HEK293 (cell line): Measurements from ENCODE around the gene MED8.

ENCODE experiments used
- KLF17 ChIP-seq: fragments of 450-650 bp; formaldehyde crosslinking; IDR thresholded peaks from 2 replicates; pipeline ENCODE4 v1.5.1; 2016; ENCODE audit warnings: missing biosample characterization, missing genetic modification characterization
- KLF8 ChIP-seq: fragments of 450-650 bp; formaldehyde crosslinking; IDR thresholded peaks from 2 replicates; pipeline ENCODE4 v1.5.1; 2016; ENCODE audit warnings: missing biosample characterization, missing genetic modification characterization
- PRDM2 ChIP-seq: fragments of 450-650 bp; formaldehyde crosslinking; IDR thresholded peaks from 2 replicates; pipeline ENCODE4 v1.5.1; 2016; ENCODE audit warnings: missing biosample characterization, missing genetic modification characterization, borderline replicate concordance
- TSHZ1 ChIP-seq: fragments of 450-650 bp; formaldehyde crosslinking; IDR thresholded peaks from 2 replicates; pipeline ENCODE4 v1.5.1; 2016; ENCODE audit warnings: missing biosample characterization, missing genetic modification characterization, borderline replicate concordance
- ZBTB10 ChIP-seq: fragments of 450-650 bp; formaldehyde crosslinking; IDR thresholded peaks from 2 replicates; pipeline ENCODE4 v1.5.1; 2016; ENCODE audit warnings: missing biosample characterization, missing genetic modification characterization
- ZBTB11 ChIP-seq: fragments of 450-650 bp; formaldehyde crosslinking; conservative IDR thresholded peaks from 2 replicates; pipeline ENCODE4 v1.5.1; 2016; ENCODE audit warnings: low read depth, missing biosample characterization, missing genetic modification characterization
- ZNF18 ChIP-seq: fragments of 450-650 bp; formaldehyde crosslinking; IDR thresholded peaks from 2 replicates; pipeline ENCODE4 v1.5.1; 2016; ENCODE audit warnings: missing biosample characterization, missing genetic modification characterization
- ZNF19 ChIP-seq: fragments of 450-650 bp; formaldehyde crosslinking; IDR thresholded peaks from 2 replicates; pipeline ENCODE4; 2016; ENCODE audit warnings: missing biosample characterization, missing genetic modification characterization, low read depth
- ZNF280C ChIP-seq: fragments of 450-650 bp; formaldehyde crosslinking; IDR thresholded peaks from 2 replicates; pipeline ENCODE4 v1.5.1; 2016; ENCODE audit warnings: missing biosample characterization, missing genetic modification characterization
- ZNF404 ChIP-seq: fragments of 450-650 bp; formaldehyde crosslinking; IDR thresholded peaks from 2 replicates; pipeline ENCODE4 v1.5.1; 2017; ENCODE audit warnings: missing biosample characterization, missing genetic modification characterization
- ZNF777 ChIP-seq: fragments of 450-650 bp; formaldehyde crosslinking; IDR thresholded peaks from 2 replicates; pipeline ENCODE4 v1.5.1; 2017; ENCODE audit warnings: missing biosample characterization, missing genetic modification characterization, borderline replicate concordance
- ZSCAN18 ChIP-seq: fragments of 450-650 bp; formaldehyde crosslinking; IDR thresholded peaks from 2 replicates; pipeline ENCODE4 v1.5.1; 2016; ENCODE audit warnings: missing biosample characterization, missing genetic modification characterization

MED8 gene

GRCh38 chr1:43423672-43424550, 34.3 kb upstream of the MED8 start (continued):
- TF ChIP-seq ZBTB10 (tag by site-specific recombination) (no peak), ZNF404 (tag by site-specific recombination) (no peak), ZBTB11 (tag by site-specific recombination) (no peak), ZNF18 (no peak), ZNF19 (tag by site-specific recombination) (no peak), PRDM2 (no peak), KLF17 (tag by site-specific recombination) (peak; percentile 100), ZNF280C (tag by site-specific recombination) (no peak), KLF8 (tag by site-specific recombination) (peak; percentile 80; the same call in 1 of the 2 replicates), TSHZ1 (tag by site-specific recombination) (no peak), ZNF777 (tag by site-specific recombination) (no peak), ZSCAN18 (tag by site-specific recombination) (no peak)
